ENCODE results near the gene ADPRM. TPM values are rescaled to one million over a fixed set of nuclear protein-coding genes. Genes with fewer than 3 reads are reported as not detected.

The ADPRM gene
- total RNA-seq, 2 donors from 2014 or later: 17.6 to 20.9 TPM

DNA sequence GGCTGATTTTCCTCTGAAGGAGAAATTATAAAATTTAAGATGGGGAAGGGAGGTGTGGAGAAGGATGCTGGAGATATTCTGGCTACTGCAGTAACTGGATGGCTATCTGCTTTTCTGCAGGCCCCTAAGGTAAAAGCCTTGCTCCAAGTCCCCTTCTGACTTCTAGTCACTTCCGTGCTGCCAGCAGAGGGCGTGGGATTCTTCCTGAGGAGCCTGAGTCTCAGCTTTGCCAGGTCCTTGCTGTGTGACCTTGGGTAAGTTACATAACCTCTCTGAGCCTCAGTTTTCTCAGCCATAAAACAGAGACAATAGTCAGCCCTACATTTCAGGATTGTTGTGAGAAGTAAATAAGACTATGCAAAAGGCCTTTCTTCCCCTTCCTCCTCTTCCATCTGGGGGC, 56.7 kb downstream of the ADPRM start:
- ATAC-seq (no peak), DNase-seq (no peak)
- peaks cover 2% of the 10 kb centered on the region for H3K36me3 Mint-ChIP-seq (ENCODE audit: low read depth)
- peaks cover 2% of the 10 kb centered on the region for H3K4me1 Mint-ChIP-seq
- no peak overlapping the region for H3K4me3 Mint-ChIP-seq
- peak overlapping the region; percentile 72 for H3K27ac Mint-ChIP-seq
- H3K27me3 Mint-ChIP-seq: peaks cover 11% of the 10 kb centered on the region
- H3K9me3 ChIP-seq (ENCODE audit: control insufficient read depth, low read length, poor library complexity, severe bottlenecking): no peaks in the 10 kb centered on the region

DNA sequence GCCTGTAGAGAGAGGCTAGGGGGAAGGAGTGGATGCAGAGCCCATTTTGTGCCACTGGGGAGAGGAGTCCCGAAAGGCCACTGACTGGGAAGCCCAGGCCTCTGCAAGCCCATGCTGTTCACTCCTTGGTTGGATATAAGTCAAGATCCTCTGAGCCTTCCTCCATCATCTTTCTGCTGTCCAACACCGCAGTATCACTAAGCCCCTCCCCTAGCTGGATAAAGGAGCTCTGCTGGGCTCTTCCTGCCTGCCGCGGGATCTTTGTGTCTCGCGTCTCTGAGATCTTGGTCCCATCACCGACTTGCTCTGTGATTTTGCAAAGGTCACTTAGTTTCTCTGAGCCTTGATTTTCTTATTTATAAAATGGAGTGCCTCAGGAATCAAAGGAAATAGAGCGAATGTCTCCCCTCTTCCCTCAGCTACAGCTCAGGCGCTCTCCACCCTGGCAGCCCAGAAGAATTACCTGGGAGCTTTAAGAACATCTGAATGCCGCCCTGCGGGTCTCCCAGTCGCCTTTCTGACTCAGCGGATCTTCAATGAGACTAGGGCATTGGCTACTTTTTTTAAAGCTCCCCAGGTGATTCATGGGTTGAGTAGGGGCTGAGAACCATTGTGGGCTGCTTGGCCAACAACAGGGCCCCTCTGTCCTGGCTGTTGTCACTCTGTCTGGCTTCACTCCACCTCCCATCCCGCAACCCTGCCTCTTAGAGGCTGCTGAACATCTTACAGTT, 57.6 kb downstream of the ADPRM start:
- Mint-ChIP-seq H3K4me3 (no peak overlapping the region), H3K27ac (peak overlapping the region; percentile 72), H3K36me3 (ENCODE audit: low read depth) (peaks cover under 1% of the 10 kb centered on the region), H3K27me3 (peaks cover 5% of the 10 kb centered on the region), H3K4me1 (peaks cover 2% of the 10 kb centered on the region)
- ATAC-seq (no peak), DNase-seq (no peak)
- no peaks in the 10 kb centered on the region for H3K9me3 ChIP-seq (ENCODE audit: control insufficient read depth, low read length, poor library complexity, severe bottlenecking)

DNA sequence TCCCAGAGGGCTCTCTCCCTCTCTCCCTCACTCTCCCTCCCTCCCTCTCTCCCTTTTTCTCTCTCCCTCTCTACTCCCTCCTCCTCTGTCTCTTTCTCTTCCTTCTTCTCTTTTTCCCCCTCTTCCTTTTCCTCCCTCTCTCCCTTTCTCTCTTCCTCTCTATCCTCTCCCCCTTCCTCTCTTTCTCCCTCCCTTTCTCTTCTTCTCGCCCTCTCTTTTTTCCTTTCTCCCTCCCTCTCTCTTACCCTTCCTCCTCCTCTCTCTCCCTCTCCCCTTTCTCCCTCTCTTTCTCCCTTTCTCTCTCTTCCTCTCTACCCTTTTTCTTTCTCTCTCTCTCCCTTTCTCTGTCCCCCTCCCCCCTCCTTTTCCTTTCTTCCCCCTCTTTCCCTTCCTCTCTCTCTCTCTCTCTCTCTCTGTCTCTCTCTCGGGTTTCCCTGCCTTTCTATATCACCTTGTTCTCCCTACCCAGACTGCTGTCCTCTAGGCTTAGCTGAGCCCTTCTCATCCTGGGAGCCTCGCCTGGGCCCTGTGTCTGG, 58.3 kb downstream of the ADPRM start:
- Mint-ChIP-seq H3K27me3 (peaks cover 2% of the 10 kb centered on the region), H3K4me3 (no peak overlapping the region), H3K27ac (peak overlapping the region; percentile 27), H3K4me1 (peaks cover 2% of the 10 kb centered on the region), H3K36me3 (ENCODE audit: low read depth) (peaks cover 2% of the 10 kb centered on the region)
- ATAC-seq (no peak), DNase-seq (no peak)
- no peaks in the 10 kb centered on the region for H3K9me3 ChIP-seq (ENCODE audit: control insufficient read depth, low read length, poor library complexity, severe bottlenecking)

- H3K27ac Mint-ChIP-seq: no peak overlapping the region
- DNase-seq: no peak
- peaks cover 2% of the 10 kb centered on the region for H3K36me3 Mint-ChIP-seq (ENCODE audit: low read depth)
- peaks cover 2% of the 10 kb centered on the region for H3K4me1 Mint-ChIP-seq
- H3K9me3 ChIP-seq (ENCODE audit: control insufficient read depth, low read length, poor library complexity, severe bottlenecking): no peaks in the 10 kb centered on the region
- no peaks in the 10 kb centered on the region for H3K27me3 Mint-ChIP-seq
- H3K4me3 Mint-ChIP-seq: no peak overlapping the region
- no peak for ATAC-seq
Measured at GRCh38 chr17:10756185-10756584, 58.8 kb downstream of the ADPRM start.

DNA sequence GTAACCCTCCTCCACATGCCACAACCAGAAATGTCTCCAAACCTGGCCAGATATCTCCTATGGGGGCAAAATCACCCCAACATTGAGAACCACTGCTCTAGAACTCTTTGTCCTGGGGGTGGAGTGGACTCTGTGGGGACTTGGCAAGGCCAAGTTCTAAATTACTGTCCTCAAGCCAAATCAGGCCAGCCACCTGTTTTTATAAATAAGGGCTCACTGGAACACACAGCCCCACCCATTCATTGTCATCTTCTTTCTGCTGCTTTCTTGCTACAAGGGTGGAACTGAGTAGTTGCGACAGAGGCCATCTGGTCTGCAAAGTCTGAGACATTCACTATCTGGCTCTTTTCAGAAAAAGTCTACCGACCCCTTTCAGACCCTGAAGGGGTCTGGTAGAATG, 59.2 kb downstream of the ADPRM start:
- Mint-ChIP-seq H3K4me3 (no peak overlapping the region), H3K27me3 (peaks cover 2% of the 10 kb centered on the region)
- DNase-seq: no peak

GRCh38 chr17:10757067-10757466, 59.7 kb downstream of the ADPRM start:
- no peak overlapping the region for H3K27ac Mint-ChIP-seq
- H3K9me3 ChIP-seq (ENCODE audit: control insufficient read depth, low read length, poor library complexity, severe bottlenecking): no peaks in the 10 kb centered on the region
- ATAC-seq: no peak
- peaks cover 2% of the 10 kb centered on the region for H3K36me3 Mint-ChIP-seq (ENCODE audit: low read depth)
- no peak for DNase-seq
- peaks cover 2% of the 10 kb centered on the region for H3K4me1 Mint-ChIP-seq
- no peak overlapping the region for H3K4me3 Mint-ChIP-seq
- peaks cover 6% of the 10 kb centered on the region for H3K27me3 Mint-ChIP-seq

More for the DNA sequence above, 59.2 kb downstream of the ADPRM start:
- no peak for ATAC-seq
- no peak overlapping the region for H3K27ac Mint-ChIP-seq
- peaks cover 2% of the 10 kb centered on the region for H3K4me1 Mint-ChIP-seq
- H3K9me3 ChIP-seq (ENCODE audit: control insufficient read depth, low read length, poor library complexity, severe bottlenecking): no peaks in the 10 kb centered on the region
- peaks cover 2% of the 10 kb centered on the region for H3K36me3 Mint-ChIP-seq (ENCODE audit: low read depth)

- DNase-seq: no peak
- H3K27me3 Mint-ChIP-seq: peaks cover 10% of the 10 kb centered on the region
- no peak for ATAC-seq
- H3K9me3 ChIP-seq (ENCODE audit: control insufficient read depth, low read length, poor library complexity, severe bottlenecking): no peaks in the 10 kb centered on the region
- H3K4me1 Mint-ChIP-seq: peaks cover 2% of the 10 kb centered on the region
- no peak overlapping the region for H3K27ac Mint-ChIP-seq
- peaks cover 2% of the 10 kb centered on the region for H3K36me3 Mint-ChIP-seq (ENCODE audit: low read depth)
- no peak overlapping the region for H3K4me3 Mint-ChIP-seq
Measured at GRCh38 chr17:10757647-10758046, 60.3 kb downstream of the ADPRM start.

- H3K27ac Mint-ChIP-seq: no peak overlapping the region
- ATAC-seq (no peak), DNase-seq (no peak)
- H3K27me3 Mint-ChIP-seq: peaks cover 10% of the 10 kb centered on the region
- H3K4me1 Mint-ChIP-seq: peaks cover 2% of the 10 kb centered on the region
- H3K9me3 ChIP-seq (ENCODE audit: control insufficient read depth, low read length, poor library complexity, severe bottlenecking): no peaks in the 10 kb centered on the region
- H3K36me3 Mint-ChIP-seq (ENCODE audit: low read depth): peaks cover 2% of the 10 kb centered on the region
- no peak overlapping the region for H3K4me3 Mint-ChIP-seq
Measured at GRCh38 chr17:10758062-10758461, 60.7 kb downstream of the ADPRM start.

Other genes with a start within 250 kb of the ADPRM start
- not detected for gene MYH4, start 228.0 kb upstream of the ADPRM start, total RNA-seq
- gene MYH1, start 179.1 kb upstream of the ADPRM start, total RNA-seq: not detected
- gene MYH2, start 147.9 kb upstream of the ADPRM start, total RNA-seq: not detected
- 1 to 10 TPM; 2.8 to 3.2 TPM for gene MYH3, start 40.3 kb upstream of the ADPRM start, total RNA-seq
- 10 to 100 TPM; 16.4 to 17.7 TPM for gene SCO1, start 61 bp upstream of the ADPRM start, total RNA-seq
- gene TMEM220, start 32.4 kb downstream of the ADPRM start, total RNA-seq: under 1 TPM; 0.77 to 0.81 TPM
- not detected for gene TMEM238L, start 106.5 kb downstream of the ADPRM start, total RNA-seq
- gene PIRT, start 140.5 kb downstream of the ADPRM start, total RNA-seq: not detected